Calu3 (cell line): ENCODE data around the gene CXCL12. TPM values are rescaled to one million over a fixed set of nuclear protein-coding genes. Genes with fewer than 3 reads are reported as not detected.

Experiments used
- BruUV-seq: library from RNA; stranded (reverse); fragments of 400-500 nt; replicated peaks from 2 replicates; lab custom pipeline; 2021; lab: Mats Ljungman, UMichigan
- CTCF ChIA-PET: fragments of 300-600 bp; sonication (Branson Sonifier 250); formaldehyde crosslinking; loops from one replicate; lab custom pipeline; 2022; ENCODE audit warnings: antibody characterized with exemption; lab: Charles Lee
- DNase-seq: peaks from one replicate; pipeline ENCODE4 v3.0.0; 2022
- H3K27ac Mint-ChIP-seq: one replicate; pipeline ENCODE4 v1.8.0; 2022; ENCODE audit warnings: mixed read lengths; ENCODE audit not compliant: unreplicated experiment
- H3K27me3 Mint-ChIP-seq: one replicate; pipeline ENCODE4 v1.8.0; 2022; ENCODE audit warnings: mixed read lengths; ENCODE audit not compliant: unreplicated experiment
- H3K36me3 Mint-ChIP-seq: one replicate; pipeline ENCODE4 v1.8.0; 2022; ENCODE audit warnings: mild to moderate bottlenecking, moderate library complexity, mixed read lengths; ENCODE audit not compliant: insufficient read depth, unreplicated experiment
- H3K4me1 Mint-ChIP-seq: one replicate; pipeline ENCODE4 v1.8.0; 2022; ENCODE audit warnings: mild to moderate bottlenecking, low read depth, mixed read lengths; ENCODE audit not compliant: unreplicated experiment
- H3K4me3 Mint-ChIP-seq: one replicate; pipeline ENCODE4 v1.8.0; 2022; ENCODE audit warnings: mild to moderate bottlenecking, low read depth, moderate library complexity, mixed read lengths; ENCODE audit not compliant: unreplicated experiment
- H3K9me3 Mint-ChIP-seq: one replicate; pipeline ENCODE4 v1.8.0; 2022; ENCODE audit warnings: low read depth, mixed read lengths; ENCODE audit not compliant: unreplicated experiment
- intact Hi-C: fragments of 100-400 bp; cut with micrococcal nuclease; formaldehyde crosslinking; loops from one replicate; pipeline ENCODE4 v1.10.0; 2022; ENCODE audit not compliant: unreplicated experiment
- total RNA-seq: library from RNA; stranded (reverse); gene quantifications from 2 replicates; pipeline ENCODE4 v1.2.3, GENCODE V29; 2022
- TF ChIP-seq, protein P1 (sequence below): fragments of 200-600 bp; IDR thresholded peaks from one replicate; pipeline ENCODE4 v1.8.0; 2022; ENCODE audit warnings: antibody characterized with exemption; ENCODE audit not compliant: unreplicated experiment

Gene CXCL12
- total RNA-seq, 1 experiment from 2014 or later, result not detected

- TF ChIP-seq, protein P1, sequence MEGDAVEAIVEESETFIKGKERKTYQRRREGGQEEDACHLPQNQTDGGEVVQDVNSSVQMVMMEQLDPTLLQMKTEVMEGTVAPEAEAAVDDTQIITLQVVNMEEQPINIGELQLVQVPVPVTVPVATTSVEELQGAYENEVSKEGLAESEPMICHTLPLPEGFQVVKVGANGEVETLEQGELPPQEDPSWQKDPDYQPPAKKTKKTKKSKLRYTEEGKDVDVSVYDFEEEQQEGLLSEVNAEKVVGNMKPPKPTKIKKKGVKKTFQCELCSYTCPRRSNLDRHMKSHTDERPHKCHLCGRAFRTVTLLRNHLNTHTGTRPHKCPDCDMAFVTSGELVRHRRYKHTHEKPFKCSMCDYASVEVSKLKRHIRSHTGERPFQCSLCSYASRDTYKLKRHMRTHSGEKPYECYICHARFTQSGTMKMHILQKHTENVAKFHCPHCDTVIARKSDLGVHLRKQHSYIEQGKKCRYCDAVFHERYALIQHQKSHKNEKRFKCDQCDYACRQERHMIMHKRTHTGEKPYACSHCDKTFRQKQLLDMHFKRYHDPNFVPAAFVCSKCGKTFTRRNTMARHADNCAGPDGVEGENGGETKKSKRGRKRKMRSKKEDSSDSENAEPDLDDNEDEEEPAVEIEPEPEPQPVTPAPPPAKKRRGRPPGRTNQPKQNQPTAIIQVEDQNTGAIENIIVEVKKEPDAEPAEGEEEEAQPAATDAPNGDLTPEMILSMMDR, result no peak
- no peaks in the 10 kb centered on the region for H3K9me3 Mint-ChIP-seq
- intact Hi-C loops, result no loop called here
- no peaks in the 10 kb centered on the region for H3K4me1 Mint-ChIP-seq
- no peak overlapping the region for H3K27ac Mint-ChIP-seq
- H3K36me3 Mint-ChIP-seq, result no peaks in the 10 kb centered on the region
- DNase-seq, result no peak
- H3K4me3 Mint-ChIP-seq, result no peak overlapping the region
- no TSS peak for BruUV-seq
- H3K27me3 Mint-ChIP-seq, result peaks cover 40% of the 10 kb centered on the region
- CTCF ChIA-PET, result no interaction called here
These were observed 41.1 kb downstream of the CXCL12 start for GRCh38 chr10:44343843-44344242.

DNA sequence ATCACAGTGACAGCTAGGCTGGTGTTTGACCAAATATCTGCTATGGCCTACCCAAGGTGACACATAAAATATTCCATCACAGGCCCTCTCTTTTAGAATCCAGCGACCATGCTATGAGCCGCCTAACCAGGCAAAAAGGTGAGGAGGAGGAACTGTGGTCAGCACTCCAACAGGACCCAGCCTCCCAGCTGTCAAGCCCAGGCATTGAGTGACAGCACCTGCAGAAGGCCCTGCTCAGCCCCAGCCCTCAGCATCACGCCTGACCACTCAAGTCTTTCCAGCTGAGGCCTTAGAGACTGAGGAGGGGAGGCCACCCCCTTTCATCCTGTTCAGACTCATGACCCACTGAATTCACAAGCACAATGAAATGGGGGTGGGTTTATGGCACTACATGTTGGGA lies 43.0 kb downstream of the CXCL12 start:
- Mint-ChIP-seq H3K27me3 (peaks cover 40% of the 10 kb centered on the region), H3K4me1 (no peaks in the 10 kb centered on the region), H3K9me3 (no peaks in the 10 kb centered on the region), H3K27ac (no peak overlapping the region), H3K4me3 (no peak overlapping the region), H3K36me3 (no peaks in the 10 kb centered on the region)
- TF ChIP-seq, protein P1, result no peak
- DNase-seq, result no peak
- CTCF ChIA-PET, result no interaction called here
- intact Hi-C loops, result no loop called here
- BruUV-seq, result no TSS peak

DNA sequence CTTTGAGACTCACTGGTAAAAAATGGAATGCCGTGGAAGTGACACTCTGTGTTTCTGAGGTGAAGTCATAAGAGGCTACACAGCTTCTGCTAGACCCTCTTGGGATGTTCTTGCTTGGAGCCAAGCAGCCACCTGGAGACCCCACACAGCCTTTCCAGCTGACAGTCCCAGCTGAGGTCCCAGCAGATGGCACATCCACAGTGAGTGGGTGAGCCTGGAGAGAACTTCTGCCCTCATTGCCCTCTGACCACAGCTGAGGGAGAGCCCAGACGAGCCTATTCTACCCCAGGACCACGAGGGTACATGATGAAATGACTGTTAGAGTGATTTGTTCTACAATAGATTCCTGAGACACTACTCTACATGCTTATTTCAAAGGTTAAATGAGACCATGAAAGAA lies 44.3 kb downstream of the CXCL12 start:
- no TSS peak for BruUV-seq
- TF ChIP-seq, protein P1, result no peak
- Mint-ChIP-seq H3K36me3 (no peaks in the 10 kb centered on the region), H3K27me3 (peaks cover 37% of the 10 kb centered on the region), H3K27ac (no peak overlapping the region), H3K4me3 (no peak overlapping the region), H3K4me1 (no peaks in the 10 kb centered on the region), H3K9me3 (no peaks in the 10 kb centered on the region)
- CTCF ChIA-PET, result no interaction called here
- no peak for DNase-seq
- intact Hi-C loops, result no loop called here

DNA sequence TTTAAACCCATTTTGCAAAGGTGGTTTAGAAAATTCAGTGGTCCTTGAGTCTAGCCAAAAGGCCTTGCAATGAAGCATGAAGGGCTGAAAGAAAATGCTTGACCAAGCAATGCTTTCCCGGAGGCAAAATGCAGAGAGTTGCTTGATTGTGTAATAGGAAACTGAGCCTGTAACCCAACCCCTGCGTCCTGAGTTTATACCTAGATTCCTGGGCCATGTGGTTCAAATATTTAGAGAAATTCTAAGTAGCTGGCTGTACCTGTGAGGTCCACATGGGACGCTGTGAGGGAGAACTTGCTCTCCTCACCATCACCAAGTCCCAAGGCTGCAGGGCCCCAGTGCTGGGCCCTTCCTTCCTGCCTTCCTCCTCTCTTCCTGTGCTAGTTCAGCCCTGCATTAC lies 45.7 kb downstream of the CXCL12 start:
- Mint-ChIP-seq H3K36me3 (no peaks in the 10 kb centered on the region), H3K4me3 (no peak overlapping the region), H3K9me3 (no peaks in the 10 kb centered on the region), H3K4me1 (no peaks in the 10 kb centered on the region), H3K27me3 (peaks cover 24% of the 10 kb centered on the region), H3K27ac (no peak overlapping the region)
- intact Hi-C loops, result no loop called here
- TF ChIP-seq, protein P1, result no peak
- CTCF ChIA-PET, result no interaction called here
- no peak for DNase-seq
- BruUV-seq, result no TSS peak
